Keratinocyte (primary cell): ENCODE measurements around the gene TMC1. TPM values are rescaled to one million over a fixed set of nuclear protein-coding genes. Genes with fewer than 3 reads are reported as not detected.

Experiments
- DNase-seq: peaks from one replicate; pipeline ENCODE4 v3.0.0-alpha.2; 2011; ENCODE audit warnings: low read depth, missing footprints, low spot score
- FAIRE-seq: peaks from 2 replicates; lab custom pipeline; 2011; peaks lifted over from hg19 to GRCh38; lab: Jason Lieb, UNC
- H2AFZ ChIP-seq: 2 replicates; pipeline ENCODE4 v1.6.0; 2012; ENCODE audit warnings: low read length, control low read depth, inconsistent platforms; ENCODE audit not compliant: control insufficient read depth
- H3K27ac ChIP-seq: 2 replicates; pipeline ENCODE4 v1.5.1; 2011; ENCODE audit warnings: low read length; ENCODE audit not compliant: control insufficient read depth, insufficient read depth
- H3K27me3 ChIP-seq: 3 replicates; pipeline ENCODE4 v1.6.0; 2011; ENCODE audit warnings: low read length; ENCODE audit not compliant: control insufficient read depth, insufficient read depth; ENCODE audit errors: extremely low read depth
- H3K36me3 ChIP-seq, 2 experiments: 2 replicates in 1 of 2; 3 replicates in 1 of 2; pipeline ENCODE4 v1.5.1; 2011; ENCODE audit warnings: low read length in 2 of 2, mild to moderate bottlenecking in 1 of 2; ENCODE audit not compliant: control insufficient read depth in 2 of 2, insufficient read depth in 2 of 2; ENCODE audit errors: extremely low read depth in 1 of 2
- H3K4me1 ChIP-seq: 3 replicates; pipeline ENCODE4 v1.5.1; 2011; ENCODE audit warnings: low read length; ENCODE audit not compliant: control insufficient read depth, insufficient read depth; ENCODE audit errors: extremely low read depth
- H3K4me2 ChIP-seq: 3 replicates; pipeline ENCODE4 v1.6.0; 2011; ENCODE audit warnings: low read depth, low read length; ENCODE audit not compliant: control insufficient read depth, insufficient read depth; ENCODE audit errors: extremely low read depth
- H3K4me3 ChIP-seq, 3 experiments: fragments of 200-600 bp in 1 of 3; sonication (generic) in 1 of 3; 2 replicates in 2 of 3; 3 replicates in 1 of 3; pipeline ENCODE4 v1.5.1; 2011 to 2016; ENCODE audit warnings: low read length in 3 of 3, mild to moderate bottlenecking in 3 of 3, control low read depth in 2 of 3, inconsistent platforms in 1 of 3, low read depth in 1 of 3, mixed read lengths in 1 of 3, mixed run types in 1 of 3, moderate library complexity in 1 of 3; ENCODE audit not compliant: control insufficient read depth in 2 of 3, insufficient read depth in 2 of 3; ENCODE audit errors: extremely low read depth in 1 of 3
- H3K79me2 ChIP-seq: 2 replicates; pipeline ENCODE4 v1.6.0; 2012; ENCODE audit warnings: low read length; ENCODE audit not compliant: control insufficient read depth, insufficient read depth
- H3K9ac ChIP-seq: 3 replicates; pipeline ENCODE4 v1.6.0; 2011; ENCODE audit warnings: low read length; ENCODE audit not compliant: control insufficient read depth, insufficient read depth; ENCODE audit errors: extremely low read depth
- H3K9me1 ChIP-seq: 3 replicates; pipeline ENCODE4 v1.6.0; 2011; ENCODE audit warnings: low read length; ENCODE audit not compliant: control insufficient read depth, insufficient read depth; ENCODE audit errors: extremely low read depth
- H3K9me3 ChIP-seq: 2 replicates; pipeline ENCODE4 v1.5.1; 2012; ENCODE audit warnings: low read depth, low read length; ENCODE audit not compliant: control insufficient read depth
- H4K20me1 ChIP-seq: 3 replicates; pipeline ENCODE4 v1.6.0; 2011; ENCODE audit warnings: low read length; ENCODE audit not compliant: control insufficient read depth, insufficient read depth; ENCODE audit errors: extremely low read depth
- CTCF ChIP-seq, 3 experiments: IDR thresholded peaks in 1 of 3; conservative IDR thresholded peaks in 1 of 3; optimal IDR thresholded peaks in 1 of 3; 2 replicates in 2 of 3; 3 replicates in 1 of 3; pipeline versions ENCODE3 to v1.5.1; 2011; ENCODE audit warnings: low read length in 3 of 3, mild to moderate bottlenecking in 3 of 3, moderate library complexity in 2 of 3, control low read depth in 1 of 3, inconsistent platforms in 1 of 3; ENCODE audit not compliant: insufficient read depth in 2 of 3; ENCODE audit errors: extremely low read depth in 1 of 3
- EZH2 ChIP-seq: IDR thresholded peaks from one replicate; pipeline ENCODE4 v1.6.1; 2012; ENCODE audit warnings: inconsistent platforms, mild to moderate bottlenecking, low read length, moderate library complexity
- dilution Hi-C: fragments of 300-500 bp; cut with MboI; formaldehyde crosslinking; loops from one replicate; pipeline ENCODE4 v1.7.0; 2020; ENCODE audit warnings: low sequenced_read_pairs; ENCODE audit not compliant: extremely low pct_ligation_motif_present
- polyA plus RNA-seq, 5 experiments: library from polyadenylated mRNA; depleted of rRNA in 3 of 5; stranded (reverse) in 3 of 5; stranded (forward) in 1 of 5; unstranded in 1 of 5; fragments of >200 nt; gene quantifications; 1 replicate in 1 of 5; 2 replicates in 3 of 5; 3 replicates in 1 of 5; pipeline versions ENCODE4 v1.2.1 to v1.2.3, GENCODE V29; 2011 to 2012; ENCODE audit warnings: missing spikeins in 2 of 5, low read depth in 1 of 5, low replicate concordance in 1 of 5

The TMC1 gene
- polyA plus RNA-seq, 1 donor (not counting 4 experiments of a cell fraction or from before 2014, with no cell fraction given) = 0.05 TPM

- H4K20me1 ChIP-seq = no peaks in the 10 kb centered on the region
- no peak overlapping the region for H3K4me2 ChIP-seq
- peaks cover 5% of the 10 kb centered on the region for H3K4me1 ChIP-seq
- FAIRE-seq = peak; percentile 61
- no peaks in the 10 kb centered on the region for H3K9me3 ChIP-seq
- H3K27ac ChIP-seq = no peak overlapping the region
- no peaks in the 10 kb centered on the region for H3K27me3 ChIP-seq
- H3K9me1 ChIP-seq = no peaks in the 10 kb centered on the region
- TF ChIP-seq CTCF (optimal IDR thresholded peaks at IDR 0.05 in 1 of 3, IDR thresholded peaks at IDR 0.05 in 1 of 3, conservative IDR thresholded peaks at IDR 0.05 in 1 of 3; ENCODE audit: extremely low read depth in 1 of 3, insufficient read depth in 2 of 3, low read length in 3 of 3) (no peak), EZH2 (no peak)
- dilution Hi-C loops = no loop called here
- H3K36me3 ChIP-seq = no peaks in the 10 kb centered on the region
- no peak overlapping the region for H2AFZ ChIP-seq
- no peak overlapping the region for H3K9ac ChIP-seq
- no peak for DNase-seq
- H3K4me3 ChIP-seq = no peak overlapping the region
- no peaks in the 10 kb centered on the region for H3K79me2 ChIP-seq
Observed at GRCh38 chr9:72622186-72622585, 100.8 kb downstream of the TMC1 start.

GRCh38 chr9:72623156-72623555, 101.7 kb downstream of the TMC1 start:
- Histone ChIP-seq H3K9me3 (no peaks in the 10 kb centered on the region), H3K9ac (no peak overlapping the region), H3K4me2 (peak overlapping the region; percentile 7), H2AFZ (no peak overlapping the region), H3K4me1 (peaks cover 5% of the 10 kb centered on the region), H3K9me1 (no peaks in the 10 kb centered on the region), H3K4me3 (no peak overlapping the region), H3K27me3 (no peaks in the 10 kb centered on the region), H3K27ac (no peak overlapping the region), H3K36me3 (no peaks in the 10 kb centered on the region), H3K79me2 (no peaks in the 10 kb centered on the region), H4K20me1 (no peaks in the 10 kb centered on the region)
- TF ChIP-seq EZH2 = no peak
- TF ChIP-seq CTCF (optimal IDR thresholded peaks at IDR 0.05 in 1 of 3, IDR thresholded peaks at IDR 0.05 in 1 of 3, conservative IDR thresholded peaks at IDR 0.05 in 1 of 3; ENCODE audit: extremely low read depth in 1 of 3, insufficient read depth in 2 of 3, low read length in 3 of 3) = no peak
- peak; percentile 73 for FAIRE-seq
- peak; percentile 9 for DNase-seq
- dilution Hi-C loops = no loop called here
